HK-2 (cell line): ENCODE results near the gene NFASC.

Experiments used
- DNase-seq: peaks from one replicate; pipeline ENCODE4 v3.0.0-alpha.2; 2018; ENCODE audit not compliant: unreplicated experiment

Gene NFASC

GRCh38 chr1:204889681-204890383, 19.2 kb downstream of the NFASC start:
- no peak for DNase-seq

GRCh38 chr1:204891860-204892259, 21.2 kb downstream of the NFASC start:
- DNase-seq, result no peak

- no peak for DNase-seq
Measured at GRCh38 chr1:204894031-204894430, 23.4 kb downstream of the NFASC start.

- DNase-seq, result no peak
Measured at GRCh38 chr1:204894606-204895005, 23.9 kb downstream of the NFASC start.

GRCh38 chr1:204896023-204896422, 25.4 kb downstream of the NFASC start:
- DNase-seq, result no peak

GRCh38 chr1:204896787-204897469, 26.3 kb downstream of the NFASC start:
- DNase-seq, result no peak

- DNase-seq, result no peak
Measured at GRCh38 chr1:204900721-204901120, 30.1 kb downstream of the NFASC start.

- DNase-seq, result no peak
Measured at GRCh38 chr1:204902671-204903070, 32.0 kb downstream of the NFASC start.

GRCh38 chr1:204904228-204904810, 33.7 kb downstream of the NFASC start:
- DNase-seq, result no peak

- DNase-seq, result no peak
Measured at GRCh38 chr1:204909109-204909508, 38.4 kb downstream of the NFASC start.

- no peak for DNase-seq
Measured at GRCh38 chr1:204915861-204916495, 45.3 kb downstream of the NFASC start.

- DNase-seq, result no peak
Measured at GRCh38 chr1:204917802-204918201, 47.1 kb downstream of the NFASC start.

- DNase-seq, result no peak
Measured at GRCh38 chr1:204920511-204920910, 49.8 kb downstream of the NFASC start.

- DNase-seq, result no peak
Measured at GRCh38 chr1:204920967-204921366, 50.3 kb downstream of the NFASC start.

GRCh38 chr1:204921855-204922516, 51.3 kb downstream of the NFASC start:
- DNase-seq, result no peak

GRCh38 chr1:204923201-204923600, 52.5 kb downstream of the NFASC start:
- no peak for DNase-seq

GRCh38 chr1:204923626-204924012, 53.0 kb downstream of the NFASC start:
- no peak for DNase-seq

- no peak for DNase-seq
Measured at GRCh38 chr1:204924013-204924759, 53.5 kb downstream of the NFASC start.

GRCh38 chr1:204925701-204926100, 55.0 kb downstream of the NFASC start:
- no peak for DNase-seq

GRCh38 chr1:204927673-204928641, 57.3 kb downstream of the NFASC start:
- no peak for DNase-seq
